Measurements from ENCODE around the gene SLC49A4.

- TF ChIP-seq, protein P1, sequence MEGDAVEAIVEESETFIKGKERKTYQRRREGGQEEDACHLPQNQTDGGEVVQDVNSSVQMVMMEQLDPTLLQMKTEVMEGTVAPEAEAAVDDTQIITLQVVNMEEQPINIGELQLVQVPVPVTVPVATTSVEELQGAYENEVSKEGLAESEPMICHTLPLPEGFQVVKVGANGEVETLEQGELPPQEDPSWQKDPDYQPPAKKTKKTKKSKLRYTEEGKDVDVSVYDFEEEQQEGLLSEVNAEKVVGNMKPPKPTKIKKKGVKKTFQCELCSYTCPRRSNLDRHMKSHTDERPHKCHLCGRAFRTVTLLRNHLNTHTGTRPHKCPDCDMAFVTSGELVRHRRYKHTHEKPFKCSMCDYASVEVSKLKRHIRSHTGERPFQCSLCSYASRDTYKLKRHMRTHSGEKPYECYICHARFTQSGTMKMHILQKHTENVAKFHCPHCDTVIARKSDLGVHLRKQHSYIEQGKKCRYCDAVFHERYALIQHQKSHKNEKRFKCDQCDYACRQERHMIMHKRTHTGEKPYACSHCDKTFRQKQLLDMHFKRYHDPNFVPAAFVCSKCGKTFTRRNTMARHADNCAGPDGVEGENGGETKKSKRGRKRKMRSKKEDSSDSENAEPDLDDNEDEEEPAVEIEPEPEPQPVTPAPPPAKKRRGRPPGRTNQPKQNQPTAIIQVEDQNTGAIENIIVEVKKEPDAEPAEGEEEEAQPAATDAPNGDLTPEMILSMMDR (conservative IDR thresholded peaks at IDR 0.05; ENCODE audit: low read depth, low read length): no peak
- TF ChIP-seq EZH2 (IDR thresholded peaks at IDR 0.05; ENCODE audit: borderline replicate concordance, low read depth, low read length, poor library complexity, severe bottlenecking): no peak
Observed at GRCh38 chr3:122907471-122907870, 112.6 kb downstream of the SLC49A4 start.
